K562 (cell line): ENCODE measurements around the gene C7. TPM values are rescaled to one million over a fixed set of nuclear protein-coding genes. Genes with fewer than 3 reads are reported as not detected.

Experiments used
- ATAC-seq: fragments of 200-7000 bp; cut with Tn5 transposase; 3 replicates; pipeline ENCODE4 v1.9.1; 2020; ENCODE audit warnings: moderate library complexity
- BruUV-seq: library from RNA; stranded (reverse); fragments of 400-500 nt; replicated peaks from 2 replicates; lab custom pipeline; 2021; lab: Mats Ljungman, UMichigan
- CTCF ChIA-PET: fragments of 300-600 bp; formaldehyde crosslinking; extraction: SDS; loops from one replicate; lab custom pipeline; 2021; ENCODE audit warnings: low intra/inter-chr PET ratio; lab: Yijun Ruan, JAX
- POLR2A ChIA-PET: fragments of 300-600, 350-650 bp; sonication (Branson Sonifier 250); formaldehyde crosslinking; extraction: SDS; loops from one replicate; lab custom pipeline; 2021; ENCODE audit warnings: antibody characterized with exemption, inconsistent platforms; lab: Yijun Ruan, JAX
- DNase-seq, 4 experiments: peaks; one replicate each; pipeline versions ENCODE4 v3.0.0 to v3.0.0-alpha.2; 2011 to 2018; ENCODE audit warnings: low spot score in 3 of 4, mixed read lengths in 3 of 4; ENCODE audit errors: extremely low read depth in 1 of 4
- FAIRE-seq: peaks from 2 replicates; lab custom pipeline; 2011; peaks lifted over from hg19 to GRCh38; lab: Jason Lieb, UNC
- H2AFZ ChIP-seq: 2 replicates; pipeline ENCODE4 v1.6.0; 2011; ENCODE audit warnings: low read depth, low read length, control low read depth, inconsistent platforms
- H3K27ac ChIP-seq: fragments of 200-600 bp; 3 replicates; pipeline ENCODE4 v1.8.0; 2011; ENCODE audit warnings: low read depth, mild to moderate bottlenecking, control low read depth, inconsistent platforms, low read length, moderate library complexity, mixed read lengths; ENCODE audit errors: extremely low read depth
- H3K27me3 ChIP-seq, 2 experiments: fragments of 300-600 bp in 1 of 2; 2 replicates in 1 of 2; 3 replicates in 1 of 2; pipeline versions ENCODE4 v1.6.0 to v1.8.0; 2011; ENCODE audit warnings: inconsistent platforms in 2 of 2, low read length in 2 of 2, mild to moderate bottlenecking in 1 of 2, mixed read lengths in 1 of 2, moderate library complexity in 1 of 2; ENCODE audit not compliant: control insufficient read depth in 2 of 2, insufficient read depth in 2 of 2
- H3K36me3 ChIP-seq: fragments of 300-600 bp; 3 replicates; pipeline ENCODE4 v1.8.0; 2011; ENCODE audit warnings: mild to moderate bottlenecking, low read length, inconsistent platforms; ENCODE audit not compliant: control insufficient read depth, insufficient read depth
- H3K4me1 ChIP-seq, 2 experiments: fragments of 200-600 bp in 1 of 2; replicated peaks in 1 of 2; 2 replicates in 1 of 2; 3 replicates in 1 of 2; pipeline versions ENCODE4 v1.5.1 to v1.8.0; 2011; ENCODE audit warnings: inconsistent platforms in 2 of 2, low read length in 2 of 2, mild to moderate bottlenecking in 1 of 2, mixed read lengths in 1 of 2, moderate library complexity in 1 of 2; ENCODE audit not compliant: control insufficient read depth in 2 of 2, insufficient read depth in 2 of 2
- H3K4me2 ChIP-seq: 2 replicates; pipeline ENCODE4 v1.6.1; 2011; ENCODE audit warnings: low read length, control low read depth, inconsistent platforms, mixed read lengths; ENCODE audit not compliant: insufficient read depth
- H3K4me3 ChIP-seq: fragments of 200-600 bp; sonication (generic), shearing (Covaris generic); 2 replicates; pipeline ENCODE4 v1.5.1; 2016; ENCODE audit warnings: control low read depth, inconsistent platforms
- H3K79me2 ChIP-seq: fragments of 200-600 bp; 3 replicates; pipeline ENCODE4 v1.8.0; 2011; ENCODE audit warnings: low read length, inconsistent platforms; ENCODE audit not compliant: control insufficient read depth, insufficient read depth
- H3K9ac ChIP-seq, 2 experiments: 2 replicates each; pipeline versions ENCODE4 v1.6.0 to v1.6.1; 2011; ENCODE audit warnings: low read depth in 2 of 2, low read length in 2 of 2, control low read depth in 1 of 2, inconsistent platforms in 1 of 2, mild to moderate bottlenecking in 1 of 2, mixed read lengths in 1 of 2; ENCODE audit not compliant: insufficient read depth in 1 of 2
- H3K9me1 ChIP-seq: one replicate; pipeline ENCODE4 v1.6.0; 2011; ENCODE audit warnings: inconsistent platforms, mild to moderate bottlenecking, low read length, moderate library complexity; ENCODE audit not compliant: control insufficient read depth, insufficient read depth
- H3K9me3 ChIP-seq: replicated peaks from 2 replicates; pipeline ENCODE4 v1.5.1; 2011; ENCODE audit warnings: low read depth, low read length, inconsistent platforms; ENCODE audit not compliant: control insufficient read depth, insufficient read depth
- H4K20me1 ChIP-seq: replicated peaks from 2 replicates; pipeline ENCODE4 v1.6.1; 2011; ENCODE audit warnings: low read length, inconsistent platforms, mixed read lengths; ENCODE audit not compliant: control insufficient read depth, insufficient read depth
- BMI1 ChIP-seq: fragments of 150-350 bp; IDR thresholded peaks from 2 replicates; pipeline ENCODE4 v1.6.1; 2014; ENCODE audit warnings: low read length
- CREB1 ChIP-seq, 2 experiments: sonication (generic) in 1 of 2; formaldehyde crosslinking in 1 of 2; IDR thresholded peaks; 2 replicates each; pipeline versions ENCODE4 v1.6.1 to v1.8.0; 2012 to 2022; ENCODE audit warnings: inconsistent platforms in 1 of 2, mild to moderate bottlenecking in 1 of 2, missing genetic modification reagents in 1 of 2, moderate library complexity in 1 of 2
- ETV6 ChIP-seq, 3 experiments: fragments of 150-350 bp in 1 of 3; sonication (generic) in 1 of 3; formaldehyde crosslinking in 1 of 3; IDR thresholded peaks; 2 replicates each; pipeline versions ENCODE4 v1.6.1 to v1.8.0; 2014 to 2022; ENCODE audit warnings: borderline replicate concordance in 2 of 3, low read depth in 2 of 3, antibody characterized with exemption in 1 of 3, low read length in 1 of 3, mild to moderate bottlenecking in 1 of 3, missing genetic modification reagents in 1 of 3
- HNRNPLL ChIP-seq: fragments of 200-400 bp; formaldehyde crosslinking; IDR thresholded peaks from 2 replicates; pipeline ENCODE4 v1.6.1; 2017; ENCODE audit warnings: low read length, low read depth, mild to moderate bottlenecking; ENCODE audit not compliant: poor library complexity, severe bottlenecking
- JUN ChIP-seq, 2 experiments: sonication (generic) in 1 of 2; formaldehyde crosslinking in 1 of 2; IDR thresholded peaks; 2 replicates each; pipeline versions ENCODE4 v1.6.1 to v1.8.0; 2012 to 2022; ENCODE audit warnings: borderline replicate concordance in 2 of 2, mild to moderate bottlenecking in 2 of 2, improper control_type of control experiment in 1 of 2, low read depth in 1 of 2, low read length in 1 of 2, missing genetic modification reagents in 1 of 2
- RBM34 ChIP-seq: fragments of 200-400 bp; formaldehyde crosslinking; IDR thresholded peaks from 2 replicates; pipeline ENCODE4 v1.6.1; 2018; ENCODE audit warnings: low read length, borderline replicate concordance; ENCODE audit not compliant: insufficient read depth
- SREBF2 ChIP-seq: sonication (generic); formaldehyde crosslinking; IDR thresholded peaks from 2 replicates; pipeline ENCODE4 v1.4.0; 2020; ENCODE audit warnings: mild to moderate bottlenecking, missing genetic modification reagents
- SRSF1 ChIP-seq: fragments of 200-400 bp; formaldehyde crosslinking; IDR thresholded peaks from 2 replicates; pipeline ENCODE4 v1.6.1; 2017; ENCODE audit warnings: mild to moderate bottlenecking, low read depth, low read length, moderate library complexity
- ZNF644 ChIP-seq: fragments of 200-800 bp; sonication (Bioruptor generic); IDR thresholded peaks from 2 replicates; pipeline ENCODE4 v1.6.1; 2016; ENCODE audit warnings: low read depth, missing genetic modification characterization, missing compliant biosample characterization
- WGBS: fragments of 100-300 bp; shearing (Covaris generic); methylation state at CpG from one replicate; pipeline ENCODE4 v1.1.6; 2016; ENCODE audit warnings: low coverage, mixed read lengths; ENCODE audit not compliant: insufficient coverage; ENCODE audit errors: missing lambda C conversion rate; 5-methylcytosine and 5-hydroxymethylcytosine counted together
- in situ Hi-C: fragments of 300-500 bp; cut with MboI; formaldehyde crosslinking; loops from 4 replicates; pipeline ENCODE4 v1.15.0; 2018; ENCODE audit warnings: inconsistent platforms, mixed read lengths
- intact Hi-C: fragments of 100-400 bp; cut with micrococcal nuclease; formaldehyde crosslinking; loops from 2 replicates; pipeline ENCODE4 v1.14.2; 2022
- polyA plus RNA-seq, 8 experiments: library from polyadenylated mRNA; depleted of rRNA in 4 of 8; stranded (reverse) in 5 of 8; unstranded in 3 of 8; fragments of >200 nt; fragmentation: Nextera tagmentation in 2 of 8; fragmentation: Illumina TruSeq in 1 of 8; extraction: Ambion mirVana in 2 of 8; extraction: Trizol in 1 of 8; gene quantifications; 2 replicates each; pipeline versions ENCODE4 v1.2.1 to v1.2.3, GENCODE V29; 2011 to 2014; ENCODE audit warnings: inconsistent platforms in 1 of 8, missing spikeins in 1 of 8
- total RNA-seq, 7 experiments: library from RNA; depleted of rRNA in 6 of 7; stranded (reverse); fragments of >200 nt in 6 of 7; fragmentation: Illumina TruSeq in 2 of 7; extraction: Trizol in 2 of 7; gene quantifications; 2 replicates each; pipeline versions ENCODE4 v1.2.1 to v1.2.3, GENCODE V29; 2011 to 2021; ENCODE audit warnings: low replicate concordance in 1 of 7
- TF ChIP-seq, protein P1 (sequence below), 2 experiments: fragments of 450-650 bp; IDR thresholded peaks; 2 replicates each; pipeline ENCODE4 v1.6.1; 2016
- TF ChIP-seq, protein P2 (sequence below), 2 experiments: fragments of 450-650 bp; IDR thresholded peaks; 2 replicates each; pipeline ENCODE4 v1.6.1; 2018; ENCODE audit warnings: mild to moderate bottlenecking in 2 of 2, low read depth in 1 of 2; ENCODE audit not compliant: partially characterized antibody in 2 of 2
- TF ChIP-seq, protein P3 (sequence below): sonication (generic); formaldehyde crosslinking; IDR thresholded peaks from 2 replicates; pipeline ENCODE4 v1.8.0; 2022; ENCODE audit warnings: missing genetic modification reagents, mild to moderate bottlenecking, borderline replicate concordance
- TF ChIP-seq, protein P4 (sequence below): sonication (generic); formaldehyde crosslinking; IDR thresholded peaks from 2 replicates; pipeline ENCODE4 v1.5.0; 2020; ENCODE audit warnings: missing genetic modification reagents

C7 gene
- total and polyA plus RNA-seq, 9 of the 15 experiments (the other 6 are each of a cell fraction or from before 2014, with no cell fraction given): 0.82 TPM; not detected in 8

DNA sequence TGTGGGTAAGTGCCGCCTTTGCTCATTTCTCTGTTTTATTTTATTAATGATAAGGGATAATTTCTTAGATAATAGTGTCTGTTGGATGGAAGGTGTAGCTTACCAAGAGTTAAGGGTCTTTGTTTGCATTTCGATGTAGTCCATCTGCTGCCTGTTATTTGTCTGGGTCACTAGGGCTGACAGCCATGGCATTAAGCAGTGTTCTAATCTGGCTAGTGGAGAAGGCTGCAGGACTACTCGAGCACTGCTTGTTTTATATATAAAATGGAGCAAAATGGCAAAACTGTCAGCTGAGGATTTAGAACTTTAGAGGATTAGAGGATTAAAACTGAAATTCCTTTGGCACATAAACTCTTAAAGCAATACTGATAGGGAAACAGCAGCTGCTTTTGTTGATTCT is 67.5 kb downstream of the C7 start:
- no peak for FAIRE-seq
- BruUV-seq: no TSS peak
- Histone ChIP-seq H3K9me1 (no peaks in the 10 kb centered on the region), H3K4me2 (no peak overlapping the region), H3K4me1 (no peaks in the 10 kb centered on the region), H3K36me3 (no peaks in the 10 kb centered on the region), H3K79me2 (no peaks in the 10 kb centered on the region), H3K27ac (no peak overlapping the region), H3K27me3 (peaks cover 3 to 6% of the 10 kb centered on the region in 2 experiments; a peak in 2 of 5 replicates), H3K9me3 (no peaks in the 10 kb centered on the region), H3K9ac (no peak overlapping the region), H4K20me1 (no peaks in the 10 kb centered on the region), H3K4me3 (no peak overlapping the region), H2AFZ (no peak overlapping the region)
- intact Hi-C loops: no loop called here
- no peak for ATAC-seq
- TF ChIP-seq ETV6 (IDR thresholded peaks at IDR 0.05; ENCODE audit: borderline replicate concordance in 1 of 2, low read depth in 2 of 2, low read length in 1 of 2) (no peak), ETV6 (CRISPR knock-in tag; IDR thresholded peaks at IDR 0.05; ENCODE audit: borderline replicate concordance) (no peak), RBM34 (no peak), ZNF644 (tag) (no peak), HNRNPLL (no peak), BMI1 (no peak), JUN (IDR thresholded peaks at IDR 0.05; ENCODE audit: borderline replicate concordance, low read depth, low read length) (no peak), JUN (CRISPR knock-in tag; IDR thresholded peaks at IDR 0.05; ENCODE audit: borderline replicate concordance) (no peak), SREBF2 (CRISPR knock-in tag) (no peak), SRSF1 (no peak), CREB1 (IDR thresholded peaks at IDR 0.05) (no peak), CREB1 (CRISPR knock-in tag; IDR thresholded peaks at IDR 0.05) (no peak)
- TF ChIP-seq, protein P1, sequence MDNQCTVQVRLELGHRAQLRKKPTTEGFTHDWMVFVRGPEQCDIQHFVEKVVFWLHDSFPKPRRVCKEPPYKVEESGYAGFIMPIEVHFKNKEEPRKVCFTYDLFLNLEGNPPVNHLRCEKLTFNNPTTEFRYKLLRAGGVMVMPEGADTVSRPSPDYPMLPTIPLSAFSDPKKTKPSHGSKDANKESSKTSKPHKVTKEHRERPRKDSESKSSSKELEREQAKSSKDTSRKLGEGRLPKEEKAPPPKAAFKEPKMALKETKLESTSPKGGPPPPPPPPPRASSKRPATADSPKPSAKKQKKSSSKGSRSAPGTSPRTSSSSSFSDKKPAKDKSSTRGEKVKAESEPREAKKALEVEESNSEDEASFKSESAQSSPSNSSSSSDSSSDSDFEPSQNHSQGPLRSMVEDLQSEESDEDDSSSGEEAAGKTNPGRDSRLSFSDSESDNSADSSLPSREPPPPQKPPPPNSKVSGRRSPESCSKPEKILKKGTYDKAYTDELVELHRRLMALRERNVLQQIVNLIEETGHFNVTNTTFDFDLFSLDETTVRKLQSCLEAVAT (IDR thresholded peaks at IDR 0.05): no peak
- TF ChIP-seq, protein P2, sequence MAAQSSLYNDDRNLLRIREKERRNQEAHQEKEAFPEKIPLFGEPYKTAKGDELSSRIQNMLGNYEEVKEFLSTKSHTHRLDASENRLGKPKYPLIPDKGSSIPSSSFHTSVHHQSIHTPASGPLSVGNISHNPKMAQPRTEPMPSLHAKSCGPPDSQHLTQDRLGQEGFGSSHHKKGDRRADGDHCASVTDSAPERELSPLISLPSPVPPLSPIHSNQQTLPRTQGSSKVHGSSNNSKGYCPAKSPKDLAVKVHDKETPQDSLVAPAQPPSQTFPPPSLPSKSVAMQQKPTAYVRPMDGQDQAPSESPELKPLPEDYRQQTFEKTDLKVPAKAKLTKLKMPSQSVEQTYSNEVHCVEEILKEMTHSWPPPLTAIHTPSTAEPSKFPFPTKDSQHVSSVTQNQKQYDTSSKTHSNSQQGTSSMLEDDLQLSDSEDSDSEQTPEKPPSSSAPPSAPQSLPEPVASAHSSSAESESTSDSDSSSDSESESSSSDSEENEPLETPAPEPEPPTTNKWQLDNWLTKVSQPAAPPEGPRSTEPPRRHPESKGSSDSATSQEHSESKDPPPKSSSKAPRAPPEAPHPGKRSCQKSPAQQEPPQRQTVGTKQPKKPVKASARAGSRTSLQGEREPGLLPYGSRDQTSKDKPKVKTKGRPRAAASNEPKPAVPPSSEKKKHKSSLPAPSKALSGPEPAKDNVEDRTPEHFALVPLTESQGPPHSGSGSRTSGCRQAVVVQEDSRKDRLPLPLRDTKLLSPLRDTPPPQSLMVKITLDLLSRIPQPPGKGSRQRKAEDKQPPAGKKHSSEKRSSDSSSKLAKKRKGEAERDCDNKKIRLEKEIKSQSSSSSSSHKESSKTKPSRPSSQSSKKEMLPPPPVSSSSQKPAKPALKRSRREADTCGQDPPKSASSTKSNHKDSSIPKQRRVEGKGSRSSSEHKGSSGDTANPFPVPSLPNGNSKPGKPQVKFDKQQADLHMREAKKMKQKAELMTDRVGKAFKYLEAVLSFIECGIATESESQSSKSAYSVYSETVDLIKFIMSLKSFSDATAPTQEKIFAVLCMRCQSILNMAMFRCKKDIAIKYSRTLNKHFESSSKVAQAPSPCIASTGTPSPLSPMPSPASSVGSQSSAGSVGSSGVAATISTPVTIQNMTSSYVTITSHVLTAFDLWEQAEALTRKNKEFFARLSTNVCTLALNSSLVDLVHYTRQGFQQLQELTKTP (IDR thresholded peaks at IDR 0.05; ENCODE audit: low read depth in 1 of 2, partially characterized antibody in 2 of 2): no peak
- TF ChIP-seq, protein P3, sequence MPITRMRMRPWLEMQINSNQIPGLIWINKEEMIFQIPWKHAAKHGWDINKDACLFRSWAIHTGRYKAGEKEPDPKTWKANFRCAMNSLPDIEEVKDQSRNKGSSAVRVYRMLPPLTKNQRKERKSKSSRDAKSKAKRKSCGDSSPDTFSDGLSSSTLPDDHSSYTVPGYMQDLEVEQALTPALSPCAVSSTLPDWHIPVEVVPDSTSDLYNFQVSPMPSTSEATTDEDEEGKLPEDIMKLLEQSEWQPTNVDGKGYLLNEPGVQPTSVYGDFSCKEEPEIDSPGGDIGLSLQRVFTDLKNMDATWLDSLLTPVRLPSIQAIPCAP (CRISPR knock-in tag): no peak
- TF ChIP-seq, protein P4, sequence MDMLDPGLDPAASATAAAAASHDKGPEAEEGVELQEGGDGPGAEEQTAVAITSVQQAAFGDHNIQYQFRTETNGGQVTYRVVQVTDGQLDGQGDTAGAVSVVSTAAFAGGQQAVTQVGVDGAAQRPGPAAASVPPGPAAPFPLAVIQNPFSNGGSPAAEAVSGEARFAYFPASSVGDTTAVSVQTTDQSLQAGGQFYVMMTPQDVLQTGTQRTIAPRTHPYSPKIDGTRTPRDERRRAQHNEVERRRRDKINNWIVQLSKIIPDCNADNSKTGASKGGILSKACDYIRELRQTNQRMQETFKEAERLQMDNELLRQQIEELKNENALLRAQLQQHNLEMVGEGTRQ (CRISPR knock-in tag): no peak
- WGBS: 0% methylated on average over 3 of the region's 3 CpGs
- in situ Hi-C loops: no loop called here
- POLR2A ChIA-PET: interaction anchor here (2.2 kb wide), 1 partner anchor 11 kb away, joined by 7 read pairs; no protein-coding TSS in a partner anchor
- no peak for DNase-seq
- CTCF ChIA-PET: no interaction called here
